ENCODE data around the gene CLCN5.

Gene CLCN5

DNA sequence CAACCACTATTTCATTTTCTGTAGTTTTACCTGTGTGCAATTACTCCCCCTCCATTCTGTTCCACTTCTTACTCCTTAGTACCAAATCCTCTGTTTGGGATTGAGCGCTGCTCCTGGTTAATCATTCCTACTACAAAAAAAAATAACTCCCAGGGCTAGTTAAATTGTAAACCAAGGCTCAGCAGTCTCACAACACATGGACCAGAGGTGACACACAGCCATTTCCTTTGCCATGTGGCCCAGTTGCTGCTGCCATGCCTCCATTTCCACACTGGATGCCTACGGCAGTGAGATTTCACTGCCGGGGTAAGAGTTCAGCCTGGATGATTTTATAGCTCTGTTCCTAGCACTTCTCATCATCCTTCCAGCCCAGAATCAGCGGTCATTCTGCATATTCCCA, 171.2 kb downstream of the CLCN5 start:
- DNase-seq = no peak

DNA sequence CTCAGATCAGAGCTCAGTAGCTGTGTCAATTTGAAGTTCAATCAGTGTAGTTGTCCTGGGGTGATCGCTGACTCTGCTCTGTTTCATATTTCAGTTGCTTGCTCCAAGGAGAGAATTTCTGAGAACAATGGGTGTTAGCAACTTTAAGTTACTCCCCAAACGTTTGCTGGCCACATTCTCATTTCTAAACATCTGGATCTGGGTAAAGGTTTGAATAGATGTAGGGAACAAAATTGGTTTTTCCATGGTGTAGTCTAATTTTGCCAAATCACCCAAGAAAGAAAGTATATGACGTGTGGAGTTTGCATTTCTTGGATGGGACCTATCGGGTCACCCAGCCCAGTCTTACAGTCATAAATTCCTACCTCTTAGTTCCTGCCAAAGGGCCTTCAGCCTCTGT, 174.7 kb downstream of the CLCN5 start:
- DNase-seq = no peak

DNA sequence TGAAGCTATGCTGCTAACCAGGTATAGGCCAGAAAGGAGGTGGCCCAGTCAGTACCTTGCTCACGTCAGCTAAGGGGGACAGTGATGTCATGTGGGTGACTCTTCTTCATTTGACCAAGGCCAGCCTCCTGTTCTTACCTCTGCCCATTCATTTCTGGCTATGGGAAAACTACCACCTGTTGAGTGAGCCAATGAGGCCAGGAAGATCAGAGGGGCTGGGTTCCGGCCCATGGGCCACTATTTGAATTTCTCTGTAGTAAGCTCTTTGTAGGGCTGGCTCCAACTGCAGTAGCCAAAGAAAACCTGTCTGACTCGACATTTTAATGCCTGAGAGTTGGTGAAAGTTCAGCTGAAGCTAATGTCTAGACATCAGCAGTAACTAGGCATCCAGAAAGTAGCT, 175.8 kb downstream of the CLCN5 start:
- DNase-seq = no peak

DNA sequence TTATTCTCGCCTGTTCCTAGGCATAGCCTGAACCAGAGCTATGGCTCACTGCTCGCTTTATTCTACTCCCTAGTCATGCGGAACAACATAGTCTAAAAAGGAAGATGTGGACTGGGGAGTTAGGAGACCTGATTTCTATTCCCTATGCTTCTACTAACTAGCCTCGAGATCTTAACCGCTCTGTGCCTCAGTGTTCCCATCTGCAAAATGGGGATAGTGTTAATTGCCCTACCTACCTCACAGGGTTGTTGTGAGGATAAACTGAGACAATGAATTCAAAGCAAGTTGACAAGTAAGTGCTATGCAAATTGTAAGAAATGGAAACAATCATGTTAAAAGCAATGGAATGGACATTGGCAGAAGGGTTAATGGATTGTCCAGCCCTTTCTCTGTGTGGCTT, 176.4 kb downstream of the CLCN5 start:
- no peak for DNase-seq

DNA sequence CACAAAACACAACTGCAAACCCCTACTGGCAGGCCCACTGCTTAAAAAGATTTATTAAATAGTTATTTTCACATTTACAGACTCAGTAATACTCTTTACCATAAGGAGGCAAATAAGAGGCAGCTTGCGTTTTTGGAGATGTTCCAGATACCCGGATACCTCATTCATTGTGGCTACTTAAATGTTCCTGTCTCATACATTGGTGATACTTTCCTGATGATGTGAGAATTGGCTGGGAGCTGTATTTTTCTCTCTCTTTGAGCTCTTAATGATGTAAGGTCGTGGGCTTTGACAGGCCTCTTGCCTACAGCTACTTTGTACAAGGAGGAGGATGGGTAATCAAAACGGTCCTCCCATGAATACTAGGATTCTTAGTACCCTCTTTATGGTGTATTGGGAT, 176.9 kb downstream of the CLCN5 start:
- no peak for DNase-seq

DNA sequence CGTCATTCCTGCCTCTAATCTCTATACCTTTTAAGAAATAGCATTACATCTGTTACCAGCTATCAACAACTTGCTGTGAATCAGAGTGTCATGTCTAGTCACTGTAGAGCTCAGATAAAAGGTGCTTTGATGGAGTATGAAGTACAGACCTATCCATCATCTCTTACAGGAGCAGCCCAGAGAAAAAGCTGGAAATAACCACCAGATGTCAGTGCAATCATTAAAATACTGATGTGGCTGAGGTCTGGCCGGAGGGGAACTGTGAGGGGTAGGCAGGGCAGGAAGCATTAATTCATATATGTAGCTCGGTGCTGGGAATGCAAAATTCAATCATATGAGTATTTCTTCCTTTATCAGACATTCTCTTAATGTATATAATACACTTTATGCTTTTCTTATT, 177.8 kb downstream of the CLCN5 start:
- DNase-seq = peak in 1 of 5 experiments; percentile 17

DNA sequence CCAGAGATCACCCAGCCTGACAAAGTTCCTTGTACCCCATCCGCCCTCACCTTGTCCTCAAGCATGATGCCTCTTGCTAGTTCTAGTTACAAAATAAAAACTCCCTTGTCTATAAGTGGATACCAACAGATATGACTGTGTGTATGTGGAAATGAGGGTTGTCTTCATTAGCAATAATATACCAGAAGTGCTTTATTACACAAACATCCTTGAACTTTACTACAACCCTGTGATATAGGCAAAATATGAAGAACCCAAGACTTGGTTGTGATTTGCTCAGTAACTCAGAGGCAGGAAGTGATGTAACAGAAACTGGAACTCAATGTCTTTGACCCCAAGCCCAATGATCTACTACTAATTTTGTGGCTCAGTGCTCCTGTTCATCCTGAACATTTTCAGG, 180.8 kb downstream of the CLCN5 start:
- no peak for DNase-seq

DNA sequence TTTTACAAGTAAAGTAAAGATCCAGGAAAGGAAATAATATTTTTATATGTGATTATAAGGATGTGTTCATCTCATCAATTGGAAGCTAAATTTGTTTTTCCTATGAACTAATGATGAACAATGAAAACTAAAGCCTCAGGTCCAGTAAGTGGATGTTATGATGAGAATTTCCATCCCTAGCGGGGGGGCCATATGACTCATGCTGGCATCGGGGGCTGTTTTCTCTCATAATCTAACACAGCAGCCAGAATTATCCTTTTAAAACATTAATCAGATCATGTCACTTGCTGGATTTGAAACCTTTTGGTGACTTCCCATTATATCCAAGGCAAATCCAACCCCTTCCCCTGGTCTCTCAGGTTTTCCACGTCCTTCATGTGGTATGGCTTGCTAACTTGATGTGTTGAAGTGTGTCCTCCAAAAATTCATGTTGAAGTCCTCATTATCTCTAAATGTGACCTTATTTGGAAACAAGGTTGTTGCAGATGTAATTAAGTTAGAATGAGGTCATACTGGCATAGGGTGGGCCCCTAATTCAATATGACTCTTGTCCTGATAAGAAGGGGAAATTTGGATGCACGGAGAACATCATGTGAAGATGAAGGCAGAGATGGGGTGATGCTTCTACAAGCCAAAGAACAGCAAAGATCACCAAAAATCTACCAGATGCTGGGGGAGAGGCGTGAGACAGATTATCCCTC, 181.6 kb downstream of the CLCN5 start:
- DNase-seq = no peak

DNA sequence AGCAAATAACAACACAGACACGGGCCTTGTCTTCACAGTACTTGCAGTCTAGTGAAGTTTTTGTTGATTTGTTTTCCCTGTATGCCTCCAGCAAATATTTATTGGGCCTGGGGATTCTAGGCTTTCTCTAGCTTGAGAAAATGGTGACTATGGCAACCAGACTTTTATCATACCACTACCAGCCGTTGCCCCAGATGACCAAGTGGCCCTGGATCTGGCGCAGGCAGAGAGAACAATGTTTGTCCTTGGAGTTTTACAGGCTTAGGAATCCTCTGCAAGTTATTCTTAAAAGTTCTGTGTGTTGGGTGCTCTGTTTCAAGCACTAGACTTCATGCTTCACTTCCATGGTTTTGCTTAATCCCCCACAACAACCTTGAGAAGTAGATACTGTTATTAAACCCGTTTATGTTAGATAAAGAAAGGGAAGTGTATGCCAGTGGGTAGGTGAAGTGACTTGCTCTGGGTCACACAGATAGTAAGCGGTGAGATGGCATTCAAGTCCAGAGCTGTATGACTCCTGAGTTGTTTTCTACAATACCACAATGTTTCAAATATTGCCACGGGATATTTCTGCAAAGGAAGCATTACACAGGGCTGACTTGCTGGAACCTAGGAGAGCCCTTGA, 183.8 kb downstream of the CLCN5 start:
- no peak for DNase-seq

DNA sequence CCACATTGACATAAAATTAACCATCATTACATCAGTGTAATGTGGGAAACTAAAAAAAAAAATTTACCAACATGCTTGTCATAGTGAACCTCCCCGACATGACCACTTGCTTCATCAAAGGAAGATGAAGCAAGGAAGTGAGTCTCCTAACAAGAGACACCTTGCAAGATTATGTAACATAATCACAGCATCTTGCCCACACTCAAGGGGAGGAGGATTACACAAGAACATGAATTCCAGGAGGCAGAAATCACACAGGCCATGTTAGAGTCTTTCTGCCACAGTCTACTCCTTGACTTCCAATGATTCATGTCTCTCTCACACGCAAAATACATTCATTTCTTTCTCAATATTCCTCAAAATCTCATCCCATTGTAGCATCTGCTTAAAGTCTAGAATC, 185.1 kb downstream of the CLCN5 start:
- DNase-seq = no peak

DNA sequence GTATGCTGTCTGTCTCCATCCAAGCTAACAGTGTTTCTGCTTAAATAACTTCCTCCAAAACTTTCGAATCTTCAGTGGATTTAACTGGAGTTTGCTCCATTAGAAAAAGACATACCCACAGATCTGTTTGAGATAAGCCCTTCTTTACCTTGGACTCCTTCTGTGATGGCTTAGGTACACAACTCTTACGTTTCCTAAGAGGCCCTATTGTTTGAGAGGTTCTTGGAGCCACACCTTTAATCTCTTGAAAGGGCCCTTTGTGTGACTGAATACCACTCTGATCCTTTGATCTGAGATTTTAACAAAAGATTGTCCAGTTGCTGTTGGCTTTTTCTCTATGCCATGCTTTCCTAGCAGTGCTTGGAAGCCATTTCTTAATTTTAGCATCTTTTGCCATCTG, 185.9 kb downstream of the CLCN5 start:
- no peak for DNase-seq

DNA sequence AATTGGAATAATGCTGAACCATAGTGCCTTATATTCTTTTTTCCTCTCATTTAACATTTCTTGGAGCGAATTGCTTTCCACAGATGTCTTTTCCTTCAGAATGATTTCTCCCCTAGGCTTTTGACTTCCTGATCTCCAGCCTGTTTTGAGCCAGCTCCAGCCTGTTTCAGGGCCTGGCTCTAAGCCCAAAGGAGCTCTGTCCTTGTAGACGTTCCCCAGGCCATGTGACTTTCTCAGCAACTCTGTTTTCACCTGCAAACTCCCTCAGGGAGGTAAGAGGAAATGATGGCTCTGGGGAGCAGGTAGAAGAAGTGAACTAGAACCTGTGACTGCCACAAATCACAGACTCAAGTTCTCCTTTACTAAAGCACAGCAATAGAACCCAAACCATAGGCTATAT, 189.3 kb downstream of the CLCN5 start:
- no peak for DNase-seq

DNA sequence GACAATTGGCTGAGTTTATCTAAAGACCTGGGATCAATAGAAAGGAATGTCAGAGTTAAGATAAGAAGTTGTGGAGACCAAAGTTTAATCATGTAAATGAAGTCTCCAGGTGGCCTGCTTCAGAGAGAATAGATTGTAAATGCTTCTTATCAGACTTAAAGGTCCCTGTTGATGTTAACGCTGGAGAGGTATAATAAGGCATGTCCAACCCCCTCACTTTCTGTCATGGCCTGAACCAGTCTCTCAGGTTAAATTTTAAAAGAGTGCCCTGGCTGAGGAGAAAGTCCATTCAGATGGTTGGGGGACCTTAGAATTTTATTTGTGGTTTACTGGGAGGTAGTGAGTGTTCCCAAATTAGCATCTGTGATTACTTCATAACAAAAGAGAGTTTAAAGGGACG, 191.7 kb downstream of the CLCN5 start:
- no peak for DNase-seq

DNA sequence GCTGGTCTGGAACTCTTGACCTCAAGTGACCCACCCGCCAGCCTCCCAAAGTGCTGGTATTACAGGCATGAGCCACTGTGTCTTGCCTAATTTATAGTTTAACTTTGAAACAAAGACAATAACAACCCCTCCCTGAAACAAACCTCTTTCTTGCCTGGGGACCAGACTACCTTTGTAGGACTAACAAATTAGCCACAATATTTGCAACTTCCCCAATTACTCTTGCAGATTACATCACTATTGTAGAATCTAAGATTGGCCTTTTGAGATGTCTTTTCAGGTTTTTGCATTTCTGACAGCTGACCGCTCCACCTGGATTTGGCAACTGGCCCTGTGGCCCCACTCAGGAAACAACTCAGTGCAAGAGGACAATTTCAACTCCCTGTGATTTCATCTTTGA, 193.6 kb downstream of the CLCN5 start:
- no peak for DNase-seq

DNA sequence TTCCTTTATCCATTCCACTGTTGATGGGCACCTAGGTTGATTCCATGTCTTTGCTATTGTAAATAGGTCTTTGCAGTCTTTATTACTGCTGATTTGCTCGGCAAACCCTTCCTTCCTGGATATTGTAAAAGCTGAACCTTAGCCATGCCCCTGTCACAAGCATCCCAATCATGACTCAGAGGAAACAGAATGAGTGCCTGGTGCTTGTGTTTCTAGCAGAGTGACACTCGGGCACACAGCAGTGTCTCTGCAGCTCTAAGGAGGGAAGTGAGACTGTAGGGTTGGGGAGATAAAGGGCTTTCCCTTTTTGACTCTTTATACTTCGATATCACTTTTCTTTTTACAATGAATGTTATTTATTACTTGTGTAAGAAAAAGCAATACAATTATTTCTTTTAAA, 195.1 kb downstream of the CLCN5 start:
- DNase-seq = no peak

DNA sequence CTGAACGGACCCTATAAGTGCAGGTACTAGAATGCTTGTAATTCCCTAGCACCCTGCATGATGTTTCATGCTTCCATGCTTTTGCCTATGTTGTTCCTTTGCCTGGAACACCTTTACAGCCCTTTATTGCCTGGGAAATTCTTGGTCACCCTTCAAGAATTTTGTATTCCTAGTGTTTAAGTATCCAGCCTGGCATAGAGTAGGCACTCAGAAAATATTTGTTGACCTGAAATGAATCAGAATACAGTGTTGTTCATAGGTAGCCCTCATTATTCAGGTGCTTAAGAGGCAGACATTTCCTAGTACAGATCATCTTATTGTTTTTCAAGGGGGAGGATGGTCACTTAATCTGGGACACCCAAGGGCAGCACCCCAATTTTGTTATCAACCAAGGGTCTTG, 203.1 kb downstream of the CLCN5 start:
- DNase-seq = no peak

DNA sequence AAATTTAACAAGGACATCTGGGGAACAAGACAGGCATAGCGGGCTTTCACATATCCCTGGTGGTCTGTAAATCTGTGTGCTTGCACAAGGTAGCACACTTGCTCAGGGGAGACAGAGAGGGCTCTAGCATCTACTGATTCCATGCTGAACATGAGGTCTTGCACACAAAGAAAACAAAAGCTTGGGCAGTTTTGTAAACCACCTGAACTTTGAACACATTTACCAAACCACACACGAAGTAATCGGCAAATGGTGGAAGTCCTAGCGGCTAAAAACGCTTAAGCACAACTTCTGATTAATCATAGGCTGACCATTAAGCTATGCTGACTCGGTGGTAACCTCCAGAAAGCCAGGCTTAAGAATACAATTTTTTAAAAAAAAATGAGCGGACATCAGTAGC, 225.6 kb downstream of the CLCN5 start:
- no peak for DNase-seq
